NT2/D1 (cell line): ENCODE results near the gene PLEKHB2.

Experiments used
- SUZ12 ChIP-seq: IDR thresholded peaks from 2 replicates; pipeline ENCODE4 v1.6.1; 2011; ENCODE audit not compliant: insufficient read length, insufficient read depth; ENCODE audit errors: extremely low read depth
- YY1 ChIP-seq: IDR thresholded peaks from 2 replicates; pipeline ENCODE4 v1.6.1; 2011; ENCODE audit not compliant: insufficient read length, insufficient read depth
- ZNF274 ChIP-seq: IDR thresholded peaks from 2 replicates; pipeline ENCODE4 v1.6.1; 2011; ENCODE audit warnings: mild to moderate bottlenecking, low read depth, low read length

DNA sequence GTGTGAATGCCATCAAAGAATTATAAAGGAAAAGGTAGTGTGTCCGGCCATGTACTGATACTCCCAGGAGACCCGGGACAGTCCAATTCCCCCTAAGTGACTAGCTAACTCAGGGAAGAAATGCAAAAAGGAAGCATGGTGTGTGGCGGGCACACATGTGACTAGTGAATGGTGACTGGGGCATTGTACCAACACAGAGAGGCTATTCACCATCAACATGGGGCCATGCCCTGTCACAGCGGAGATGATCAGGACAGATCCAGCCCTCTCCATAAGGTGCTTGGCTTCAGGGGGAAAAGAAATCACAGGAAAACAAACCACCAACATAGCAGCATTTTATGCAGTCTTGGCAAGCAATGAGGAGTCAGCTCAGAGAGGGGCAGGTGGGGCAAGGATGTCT is 46.2 kb upstream of the PLEKHB2 start:
- no peak for TF ChIP-seq ZNF274
- no peak for TF ChIP-seq YY1
- TF ChIP-seq SUZ12: no peak
